GM15510 (cell line): ENCODE measurements around the gene CDK2AP2.

ENCODE experiments used
- POLR2A ChIP-seq: IDR thresholded peaks from 3 replicates; pipeline ENCODE4 v1.6.1; 2011; ENCODE audit warnings: borderline replicate concordance; ENCODE audit not compliant: insufficient read length; ENCODE audit errors: extremely low read depth

The CDK2AP2 gene

GRCh38 chr11:67507864-67508485 lies at the start of gene CDK2AP2:
CDK2AP2 (minus strand) TSS chr11:67508162; CDS start chr11:67508082, 80 bp downstream.
- peak; percentile 70 for TF ChIP-seq POLR2A

- no peak for TF ChIP-seq POLR2A
These were observed 48.3 kb upstream of the CDK2AP2 start for GRCh38 chr11:67556244-67556643.

GRCh38 chr11:67551127-67551526 lies 43.2 kb upstream of the CDK2AP2 start:
- no peak for TF ChIP-seq POLR2A

GRCh38 chr11:67548555-67549110 lies 40.7 kb upstream of the CDK2AP2 start:
- no peak for TF ChIP-seq POLR2A

GRCh38 chr11:67545280-67545679 lies 37.3 kb upstream of the CDK2AP2 start:
- TF ChIP-seq POLR2A, result no peak

- TF ChIP-seq POLR2A, result no peak
These were observed 36.8 kb upstream of the CDK2AP2 start for GRCh38 chr11:67544616-67545242.

GRCh38 chr11:67543585-67543984 lies 35.6 kb upstream of the CDK2AP2 start:
- no peak for TF ChIP-seq POLR2A

- no peak for TF ChIP-seq POLR2A
These were observed 35.0 kb upstream of the CDK2AP2 start for GRCh38 chr11:67542971-67543370.

GRCh38 chr11:67542169-67542568 lies 34.2 kb upstream of the CDK2AP2 start:
- TF ChIP-seq POLR2A, result no peak

GRCh38 chr11:67541198-67541597 lies 33.2 kb upstream of the CDK2AP2 start:
- TF ChIP-seq POLR2A, result no peak

- no peak for TF ChIP-seq POLR2A
These were observed 31.6 kb upstream of the CDK2AP2 start for GRCh38 chr11:67539550-67539949.

- TF ChIP-seq POLR2A, result no peak
These were observed 31.0 kb upstream of the CDK2AP2 start for GRCh38 chr11:67538823-67539505.

GRCh38 chr11:67538306-67538705 lies 30.3 kb upstream of the CDK2AP2 start:
- no peak for TF ChIP-seq POLR2A

GRCh38 chr11:67535561-67535960 lies 27.6 kb upstream of the CDK2AP2 start:
- TF ChIP-seq POLR2A, result no peak

GRCh38 chr11:67534070-67534679 lies 26.2 kb upstream of the CDK2AP2 start:
- TF ChIP-seq POLR2A, result no peak
